ENCODE results near the gene GPR68.

Gene GPR68

DNA sequence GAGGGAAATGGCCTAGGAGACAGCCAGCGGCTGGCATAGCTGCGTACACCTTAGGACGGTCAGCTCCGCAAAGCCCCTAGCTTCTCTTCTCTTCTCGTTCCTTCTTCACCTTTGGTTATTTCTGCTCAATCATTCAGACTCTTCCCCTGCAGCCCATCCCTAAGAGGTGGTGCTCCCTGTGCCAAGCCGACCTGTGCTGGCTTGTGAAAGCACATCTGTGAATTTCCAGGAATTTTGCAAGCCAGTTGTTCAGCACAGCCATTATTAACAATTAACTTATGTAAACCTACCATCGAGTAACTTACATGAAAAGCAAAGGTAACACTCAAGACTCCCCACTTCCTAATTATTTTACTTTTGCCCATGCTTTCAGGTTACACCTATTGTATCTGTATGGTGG is 20.9 kb upstream of the GPR68 start:
- H3K27ac Mint-ChIP-seq = peak overlapping the region; percentile 53
- H3K4me3 Mint-ChIP-seq = peak overlapping the region; percentile 74
- peaks cover 71% of the 10 kb centered on the region for H3K4me1 Mint-ChIP-seq
- H3K36me3 Mint-ChIP-seq = peaks cover 83% of the 10 kb centered on the region
- H3K9me3 Mint-ChIP-seq = no peaks in the 10 kb centered on the region
- ATAC-seq (no peak), DNase-seq (ENCODE audit: low spot score in 2 of 2) (no peak)

DNA sequence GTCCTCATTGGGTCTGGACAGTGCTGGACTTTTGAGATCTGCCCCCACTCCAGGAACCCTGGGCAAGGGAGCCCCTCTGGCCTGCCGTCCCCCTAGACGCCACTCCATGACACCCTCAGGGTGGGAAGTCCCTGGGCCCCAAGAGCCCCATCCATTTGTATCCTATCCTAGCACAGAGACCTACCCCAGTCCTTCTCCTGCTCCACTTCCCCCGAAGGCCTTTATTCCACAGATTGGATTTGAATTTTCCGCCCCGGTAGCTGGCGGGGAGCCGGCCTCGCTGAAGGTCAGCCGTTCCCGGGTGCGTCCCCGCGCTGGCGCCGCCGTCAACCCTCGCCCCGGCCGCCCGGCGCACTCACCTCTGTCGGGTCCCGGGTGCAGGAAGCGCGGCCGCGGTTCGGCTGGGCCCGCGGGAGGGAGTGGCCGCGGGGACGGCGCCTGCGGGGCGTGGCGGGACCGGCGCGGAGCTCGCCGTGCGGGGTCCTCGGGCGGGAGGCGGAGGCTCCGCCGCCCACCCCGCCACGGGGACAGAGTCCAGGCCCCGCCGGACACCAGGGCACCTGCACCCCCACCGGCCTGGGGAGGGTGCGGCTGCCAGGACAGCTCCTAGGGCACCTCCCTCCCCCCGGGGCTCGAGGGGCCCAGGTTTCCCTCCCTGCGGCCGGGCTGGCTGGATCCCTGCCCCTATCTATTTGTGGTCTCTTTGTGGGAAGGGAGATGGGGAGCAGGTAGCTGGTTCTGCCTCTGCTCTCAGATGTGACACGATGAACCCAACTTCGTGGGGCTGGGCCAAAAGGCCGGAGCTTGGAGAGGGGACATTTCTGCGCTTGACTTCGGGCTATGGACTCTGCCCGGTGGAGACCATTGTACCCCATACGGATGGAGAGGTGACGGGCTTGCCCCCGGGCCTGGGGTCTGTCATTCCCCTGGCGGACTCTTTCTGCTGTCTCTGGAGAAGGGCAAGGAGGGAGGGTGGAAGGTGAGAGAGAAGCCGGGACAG is 19.9 kb upstream of the GPR68 start:
- DNase-seq (ENCODE audit: low spot score in 2 of 2) = no peak
- H3K9me3 Mint-ChIP-seq = no peaks in the 10 kb centered on the region
- peak overlapping the region; percentile 74 for H3K4me3 Mint-ChIP-seq
- peak; percentile 61 for ATAC-seq
- peaks cover 74% of the 10 kb centered on the region for H3K4me1 Mint-ChIP-seq
- peaks cover 74% of the 10 kb centered on the region for H3K36me3 Mint-ChIP-seq
- peak overlapping the region; percentile 53 for H3K27ac Mint-ChIP-seq

DNA sequence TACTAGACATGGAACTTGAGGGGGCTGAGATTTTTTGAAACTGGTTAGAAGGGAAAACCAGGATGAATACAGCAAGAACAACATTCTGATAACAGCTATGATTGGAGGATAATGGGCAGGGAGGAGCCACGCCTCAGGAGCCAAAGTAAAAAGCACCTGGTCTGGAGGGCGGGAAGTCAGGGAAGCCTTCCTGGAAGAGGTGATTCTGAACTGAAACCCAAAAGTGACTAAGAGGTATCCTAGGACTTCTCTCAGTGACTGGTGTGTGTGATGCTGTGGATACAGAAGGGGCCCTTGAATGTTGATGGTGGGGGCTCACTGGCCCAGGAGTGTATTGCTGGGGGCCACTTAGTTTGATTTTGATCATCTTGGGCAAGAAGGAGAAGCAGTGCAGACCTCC is 18.8 kb upstream of the GPR68 start:
- Mint-ChIP-seq H3K4me1 (peaks cover 73% of the 10 kb centered on the region), H3K9me3 (no peaks in the 10 kb centered on the region), H3K4me3 (peak overlapping the region; percentile 74), H3K36me3 (peaks cover 69% of the 10 kb centered on the region), H3K27ac (peak overlapping the region; percentile 53)
- DNase-seq (ENCODE audit: low spot score in 2 of 2) = no peak
- ATAC-seq = no peak

DNA sequence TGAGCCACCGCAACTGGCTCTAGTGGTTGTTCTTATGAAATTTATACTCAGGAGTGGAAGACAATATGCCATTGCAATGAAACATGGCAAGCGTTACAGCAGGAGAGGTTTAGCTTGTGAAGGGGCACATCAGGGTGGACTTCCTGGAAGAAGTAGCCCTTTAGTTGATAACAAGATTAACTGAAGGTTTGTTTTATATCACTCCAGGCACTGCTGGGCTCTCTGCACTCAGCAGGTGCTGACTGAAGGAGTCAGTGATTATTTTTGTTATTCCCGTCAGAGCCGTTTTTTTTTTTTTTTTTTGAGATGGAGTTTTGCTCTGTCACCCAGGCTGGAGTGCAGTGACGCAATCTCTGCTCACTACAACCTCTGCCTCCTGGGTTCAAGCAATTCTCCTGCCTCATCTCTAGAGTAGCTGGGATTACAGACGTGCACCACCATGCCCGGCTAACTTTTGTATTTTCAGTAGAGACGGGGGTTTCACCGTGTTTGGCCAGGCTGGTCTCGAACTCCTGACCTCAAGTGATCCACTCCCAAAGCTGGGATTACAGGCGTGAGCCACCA is 17.6 kb upstream of the GPR68 start:
- Mint-ChIP-seq H3K36me3 (peaks cover 56% of the 10 kb centered on the region), H3K9me3 (no peaks in the 10 kb centered on the region), H3K4me3 (no peak overlapping the region), H3K4me1 (peaks cover 74% of the 10 kb centered on the region), H3K27ac (peak overlapping the region; percentile 93)
- DNase-seq (ENCODE audit: low spot score in 2 of 2) (no peak), ATAC-seq (no peak)

DNA sequence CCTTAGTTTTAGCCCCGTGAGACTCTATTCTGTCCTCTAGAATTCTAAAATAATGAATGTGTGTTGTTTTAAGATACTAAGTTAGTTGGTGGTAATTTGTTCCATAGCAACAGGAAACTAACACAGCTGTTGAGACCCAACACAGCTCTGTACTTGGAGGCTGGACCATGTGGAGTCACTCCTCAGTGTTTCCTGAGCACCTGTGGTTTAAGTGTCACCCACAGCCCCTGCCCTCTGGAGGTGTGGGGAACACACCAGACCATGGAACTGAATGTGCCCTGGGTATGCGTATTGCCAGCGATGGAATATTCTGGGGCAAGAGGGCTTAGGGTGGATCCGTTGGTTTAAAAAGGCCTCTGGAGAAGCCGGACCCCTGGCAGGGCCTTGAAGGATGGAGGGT is 16.6 kb upstream of the GPR68 start:
- Mint-ChIP-seq H3K4me1 (peaks cover 81% of the 10 kb centered on the region), H3K9me3 (no peaks in the 10 kb centered on the region), H3K36me3 (peaks cover 50% of the 10 kb centered on the region), H3K27ac (peak overlapping the region; percentile 93), H3K4me3 (peak overlapping the region; percentile 27)
- ATAC-seq = peak; percentile 91
- DNase-seq (ENCODE audit: low spot score in 2 of 2) = no peak

DNA sequence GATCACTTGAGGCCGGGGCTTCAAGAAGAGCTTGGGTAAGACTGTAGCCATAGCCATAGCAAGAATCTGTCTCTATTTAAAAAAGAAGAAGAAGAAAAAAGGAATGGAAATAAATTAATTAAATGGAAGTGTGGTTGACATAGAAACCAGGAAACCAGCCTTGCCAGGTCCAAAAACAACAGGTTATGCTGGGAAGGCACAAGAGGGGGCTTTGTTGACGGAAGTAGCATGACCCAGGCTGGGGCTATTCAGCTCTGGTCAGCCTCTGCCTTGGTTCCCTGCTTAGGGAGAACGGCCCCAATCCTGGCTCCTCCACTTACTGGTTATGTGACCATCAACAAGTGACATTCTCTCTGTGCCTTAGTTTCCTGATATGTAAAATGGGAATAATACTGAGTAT is 14.4 kb upstream of the GPR68 start:
- Mint-ChIP-seq H3K4me3 (no peak overlapping the region), H3K4me1 (peaks cover 81% of the 10 kb centered on the region), H3K36me3 (peaks cover 51% of the 10 kb centered on the region), H3K9me3 (no peaks in the 10 kb centered on the region), H3K27ac (peak overlapping the region; percentile 11)
- no peak for ATAC-seq
- no peak for DNase-seq (ENCODE audit: low spot score in 2 of 2)

DNA sequence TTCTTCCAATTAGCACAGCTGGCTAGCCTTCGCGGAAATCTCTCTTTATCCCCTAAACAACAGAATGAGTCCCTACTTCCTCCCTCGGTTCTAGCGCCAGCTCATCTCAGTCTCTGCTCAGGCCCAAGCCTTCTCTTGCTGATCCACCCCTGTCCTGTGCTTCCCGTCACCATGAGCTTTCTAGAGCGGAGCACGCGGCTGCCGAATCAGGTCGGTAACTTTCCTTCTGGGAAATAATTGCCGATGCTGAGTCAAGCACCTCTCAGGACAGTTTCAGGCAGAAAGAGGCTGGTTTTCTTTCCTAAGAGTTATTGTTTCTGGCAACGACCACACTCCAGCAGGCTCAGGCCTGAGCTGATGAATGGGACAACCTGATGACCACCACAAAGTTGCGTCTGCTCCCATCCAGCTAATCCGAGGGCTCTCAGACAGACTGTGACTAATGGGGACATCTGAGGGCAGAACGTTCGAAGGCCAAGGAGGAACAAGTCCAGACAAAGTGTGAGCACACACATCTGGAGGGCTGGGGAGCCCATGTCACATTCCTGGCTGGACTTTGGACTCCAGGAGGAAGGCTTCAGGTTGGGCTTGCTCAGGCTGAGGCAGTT is 13.6 kb upstream of the GPR68 start:
- Mint-ChIP-seq H3K27ac (peak overlapping the region; percentile 76), H3K36me3 (peaks cover 46% of the 10 kb centered on the region), H3K4me1 (peaks cover 76% of the 10 kb centered on the region), H3K4me3 (peak overlapping the region; percentile 17), H3K9me3 (no peaks in the 10 kb centered on the region)
- DNase-seq (ENCODE audit: low spot score in 2 of 2) = no peak
- no peak for ATAC-seq

DNA sequence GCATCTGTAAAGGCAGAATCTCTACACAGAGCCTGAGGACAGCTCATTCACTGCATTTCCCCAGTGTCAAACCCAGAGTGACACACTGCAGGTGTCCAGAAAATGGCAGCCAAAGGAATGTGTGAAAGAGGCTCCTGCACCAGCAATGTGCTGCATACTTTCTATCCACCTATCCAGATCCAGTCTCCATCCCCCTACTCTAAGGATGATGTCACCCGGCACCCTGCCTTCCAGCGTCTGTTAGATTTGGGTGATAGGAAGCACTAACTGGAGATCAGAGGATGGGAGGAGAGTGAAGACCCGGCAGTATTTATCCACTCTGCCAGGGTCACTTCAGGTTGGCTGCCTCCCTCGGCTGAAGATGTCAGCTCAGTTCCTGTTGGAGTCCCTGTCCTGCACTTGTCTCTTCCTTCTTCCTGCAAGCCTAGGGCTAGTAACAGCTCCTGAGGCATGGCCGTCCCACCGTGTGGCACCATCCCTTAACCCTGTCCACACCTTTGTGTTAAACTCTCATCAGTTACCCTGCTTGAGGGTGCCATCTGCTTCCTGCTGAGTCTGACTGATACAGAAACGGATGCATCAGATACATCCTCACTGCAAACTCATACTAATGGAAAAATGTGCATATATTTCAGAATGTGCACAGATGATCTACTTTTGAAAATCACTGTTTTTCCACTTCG is 13.0 kb upstream of the GPR68 start:
- Mint-ChIP-seq H3K9me3 (no peaks in the 10 kb centered on the region), H3K27ac (peak overlapping the region; percentile 76), H3K36me3 (peaks cover 47% of the 10 kb centered on the region), H3K4me1 (peaks cover 75% of the 10 kb centered on the region), H3K4me3 (peak overlapping the region; percentile 17)
- ATAC-seq (no peak), DNase-seq (ENCODE audit: low spot score in 2 of 2) (no peak)

DNA sequence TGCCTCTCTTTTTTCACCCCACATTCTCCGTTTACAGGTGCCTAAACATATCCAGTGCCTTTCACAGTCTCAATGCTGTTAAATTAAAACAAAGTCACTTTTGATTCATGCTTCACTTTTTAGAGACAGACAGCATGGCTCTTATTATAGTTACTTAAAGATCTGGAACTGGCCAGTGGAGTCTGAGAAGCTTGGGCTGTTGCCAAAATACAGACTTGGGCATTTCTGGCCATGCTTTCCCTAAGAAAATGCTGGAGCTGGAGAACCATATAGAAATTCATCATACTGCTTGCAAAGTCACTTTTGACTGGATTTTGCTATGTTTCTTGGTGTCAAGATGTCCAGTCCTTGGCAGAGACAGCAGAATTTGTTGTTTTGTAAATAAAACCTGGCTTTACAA is 12.2 kb upstream of the GPR68 start:
- DNase-seq (ENCODE audit: low spot score in 2 of 2) (no peak), ATAC-seq (no peak)
- H3K9me3 Mint-ChIP-seq = no peaks in the 10 kb centered on the region
- no peak overlapping the region for H3K4me3 Mint-ChIP-seq
- H3K4me1 Mint-ChIP-seq = peaks cover 83% of the 10 kb centered on the region
- peak overlapping the region; percentile 76 for H3K27ac Mint-ChIP-seq
- H3K36me3 Mint-ChIP-seq = peaks cover 51% of the 10 kb centered on the region

DNA sequence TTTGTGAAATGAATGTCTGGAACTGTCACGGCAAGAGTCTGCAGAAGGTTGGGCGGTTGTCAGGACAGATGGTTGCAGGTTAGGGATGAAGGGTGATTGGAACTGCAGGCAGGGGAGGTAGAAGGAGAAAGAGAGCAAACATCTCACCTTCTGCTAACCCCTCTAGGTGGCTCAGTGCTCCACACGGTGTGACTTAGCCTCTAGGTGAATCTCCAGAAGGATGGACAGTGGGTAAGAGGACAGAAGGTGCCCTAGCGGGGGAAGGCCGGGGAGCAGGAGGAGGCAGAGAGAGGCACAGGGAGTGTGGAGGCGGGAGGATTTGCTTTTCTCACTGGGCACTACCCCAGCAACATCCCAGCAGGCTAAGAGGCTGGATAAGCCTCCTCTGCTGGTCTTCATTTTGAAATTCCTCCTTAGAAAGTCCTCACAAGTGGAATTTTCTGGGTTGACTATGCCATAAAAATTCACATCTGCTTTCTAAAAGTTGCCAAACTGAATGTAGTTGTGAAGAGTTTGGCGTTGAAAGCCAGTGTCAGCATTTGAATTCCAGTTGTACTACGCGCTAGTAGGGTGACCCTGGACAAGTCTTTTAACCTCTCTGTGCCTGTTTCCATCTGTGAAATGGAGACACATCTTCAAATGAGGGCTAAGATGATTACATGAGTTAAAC is 10.7 kb upstream of the GPR68 start:
- H3K4me1 Mint-ChIP-seq = peaks cover 83% of the 10 kb centered on the region
- no peaks in the 10 kb centered on the region for H3K9me3 Mint-ChIP-seq
- H3K4me3 Mint-ChIP-seq = peak overlapping the region; percentile 62
- DNase-seq (ENCODE audit: low spot score in 2 of 2) (no peak), ATAC-seq (no peak)
- peaks cover 53% of the 10 kb centered on the region for H3K36me3 Mint-ChIP-seq
- peak overlapping the region; percentile 85 for H3K27ac Mint-ChIP-seq

DNA sequence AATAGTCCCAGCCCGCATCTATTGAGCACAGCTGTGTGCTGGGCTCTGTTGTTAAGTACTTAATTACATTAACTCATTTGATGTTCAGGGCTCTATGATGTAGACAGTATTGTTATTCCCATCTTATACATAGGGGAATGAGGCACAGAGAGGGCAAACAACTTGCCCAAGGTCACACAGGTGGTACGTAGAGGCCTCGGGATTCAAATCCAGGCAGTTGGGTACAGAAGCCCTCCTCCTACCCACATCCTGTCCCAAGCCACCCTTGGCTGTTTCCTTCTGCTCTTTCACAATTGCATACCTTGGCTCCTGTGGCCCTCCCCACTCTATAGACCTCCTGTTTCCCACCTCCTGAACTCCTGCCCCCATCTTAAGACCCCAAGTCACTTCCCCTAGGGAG is 10.0 kb upstream of the GPR68 start:
- Mint-ChIP-seq H3K4me3 (peak overlapping the region; percentile 62), H3K27ac (peak overlapping the region; percentile 85), H3K36me3 (peaks cover 60% of the 10 kb centered on the region), H3K4me1 (peaks cover 83% of the 10 kb centered on the region), H3K9me3 (no peaks in the 10 kb centered on the region)
- ATAC-seq (peak; percentile 29), DNase-seq (ENCODE audit: low spot score in 2 of 2) (no peak)

DNA sequence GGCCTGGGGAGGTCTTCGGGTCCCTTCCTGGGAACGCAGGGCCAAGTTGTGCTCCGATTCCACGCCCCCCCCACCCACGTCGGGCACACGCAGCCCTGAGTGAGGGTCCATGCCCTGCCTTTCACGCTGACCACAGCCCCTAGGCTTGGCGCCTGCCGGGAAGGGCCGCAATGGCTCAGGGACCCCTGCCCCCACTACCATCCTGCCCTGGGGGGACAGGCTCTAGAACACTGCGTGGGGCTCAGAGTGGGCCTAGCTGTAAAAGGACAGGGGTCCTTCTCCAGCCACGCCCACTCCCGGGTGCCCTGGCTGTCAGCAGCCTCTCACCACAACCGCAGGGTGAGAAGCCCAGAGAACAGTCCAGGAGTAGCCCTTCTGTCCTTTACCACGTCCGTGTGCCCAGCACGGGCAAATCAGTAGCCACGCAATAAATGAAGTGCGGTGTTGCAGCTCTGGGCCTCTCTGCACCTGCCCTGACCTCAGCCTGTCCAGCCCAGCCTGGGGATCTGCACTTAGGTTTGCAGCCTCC is 9.4 kb upstream of the GPR68 start:
- Mint-ChIP-seq H3K27ac (peak overlapping the region; percentile 85), H3K4me1 (peaks cover 85% of the 10 kb centered on the region), H3K9me3 (no peaks in the 10 kb centered on the region), H3K4me3 (peak overlapping the region; percentile 62), H3K36me3 (peaks cover 64% of the 10 kb centered on the region)
- ATAC-seq (no peak), DNase-seq (ENCODE audit: low spot score in 2 of 2) (no peak)

DNA sequence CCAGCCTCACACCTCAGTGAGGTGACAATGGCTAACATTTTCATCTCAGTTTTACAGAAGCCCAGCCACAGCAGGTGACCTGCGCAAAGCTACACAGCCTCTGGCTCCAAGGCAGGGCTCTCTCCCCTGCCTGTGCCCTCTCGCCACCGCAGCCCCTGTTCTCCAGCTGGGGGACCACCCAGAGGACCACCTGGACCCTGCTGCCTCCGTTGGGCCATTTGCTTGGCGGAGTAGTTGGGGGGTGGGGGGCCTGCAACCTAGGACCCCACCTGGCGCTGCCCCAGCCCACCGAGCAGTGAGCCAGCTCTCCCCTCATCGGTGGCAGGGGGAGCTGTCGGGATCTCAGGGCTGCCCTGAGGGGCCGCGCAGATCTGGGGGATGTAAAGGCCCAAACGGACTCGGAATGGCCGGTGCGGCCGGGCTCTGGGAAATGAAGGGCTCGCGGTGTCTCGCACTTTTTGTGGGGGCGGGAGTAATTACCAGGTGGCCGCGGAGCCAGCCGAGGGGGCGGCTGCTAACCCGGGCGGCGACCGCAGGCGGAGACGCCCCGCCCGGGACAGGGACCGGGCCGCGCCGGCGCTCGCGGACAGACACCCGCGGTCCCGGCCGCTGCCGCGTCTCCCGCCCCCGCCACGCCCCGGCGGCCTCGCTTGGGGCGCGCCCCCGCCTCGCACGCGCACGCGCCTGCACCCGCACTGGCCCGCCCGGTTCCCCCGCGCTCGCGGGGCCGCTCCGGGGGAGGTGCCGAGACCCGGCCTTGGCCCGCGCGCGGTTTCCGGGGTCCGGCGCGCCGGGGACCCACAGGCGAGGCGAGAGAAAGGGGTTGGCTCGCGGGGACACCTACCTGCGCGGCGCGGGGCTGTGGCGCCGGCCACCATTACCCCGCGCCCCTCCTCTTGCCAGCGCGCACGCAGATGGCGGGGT is 8.6 kb upstream of the GPR68 start:
- Mint-ChIP-seq H3K27ac (peak overlapping the region; percentile 85), H3K36me3 (peaks cover 66% of the 10 kb centered on the region), H3K4me3 (peak overlapping the region; percentile 62), H3K4me1 (peaks cover 85% of the 10 kb centered on the region), H3K9me3 (no peaks in the 10 kb centered on the region)
- ATAC-seq = peak; percentile 41
- peak in 1 of 2 donors; percentile 74 for DNase-seq (ENCODE audit: low spot score in 2 of 2)

DNA sequence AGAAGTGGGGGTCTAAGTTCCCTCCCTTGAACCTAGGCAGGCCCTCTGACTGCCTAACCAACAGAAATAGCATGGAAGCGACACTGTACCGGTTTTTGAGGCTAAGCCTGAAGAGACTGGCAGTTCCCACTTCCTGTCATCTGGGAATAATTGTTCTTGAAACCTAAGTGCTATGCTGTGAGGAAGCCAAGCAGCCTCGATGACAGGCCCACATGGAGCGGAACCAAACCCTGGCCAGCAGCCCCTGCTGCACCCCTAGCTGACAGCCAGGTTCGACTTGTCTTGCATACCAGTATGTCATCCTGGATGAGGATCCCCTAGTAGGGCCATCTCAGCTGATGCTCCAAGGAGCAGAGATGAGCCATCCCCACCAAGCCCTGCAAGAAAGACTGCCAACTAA is 6.4 kb upstream of the GPR68 start:
- peaks cover 85% of the 10 kb centered on the region for H3K4me1 Mint-ChIP-seq
- H3K9me3 Mint-ChIP-seq = peaks cover 4% of the 10 kb centered on the region
- H3K36me3 Mint-ChIP-seq = peaks cover 87% of the 10 kb centered on the region
- peak overlapping the region; percentile 82 for H3K27ac Mint-ChIP-seq
- ATAC-seq = no peak
- H3K4me3 Mint-ChIP-seq = peak overlapping the region; percentile 62
- DNase-seq (ENCODE audit: low spot score in 2 of 2) = no peak

All from stimulated activated effector memory CD8-positive, alpha-beta T cell treated with anti-CD3 and anti-CD28 coated beads, Interleukin-12 subunit alpha, Interleukin-12 subunit beta, amount 100 ng/mL, for 72 hours (primary cell).